ENCODE results near the gene MRPS22. TPM values are rescaled to one million over a fixed set of nuclear protein-coding genes. Genes with fewer than 3 reads are reported as not detected.

MRPS22 gene
- total RNA-seq, 4 donors from 2014 or later, result 32.2 to 72.6 (median 50.2) TPM

Small RNAs within 50 kb of the gene (small RNA-seq; reads per million reads assigned to genes)
- not detected for gene RF00026

Other genes starting within 250 kb of the MRPS22 start
- 100 to 1,000 TPM in 3 of 4 donors, 10 to 100 TPM in 1; 83.0 to 108 (median 106) TPM for gene COPB2, start 45.6 kb downstream of the MRPS22 start, total RNA-seq
- not detected for gene RBP2, start 132.5 kb downstream of the MRPS22 start, total RNA-seq
- gene RBP1, start 195.7 kb downstream of the MRPS22 start, total RNA-seq, result 1 to 10 TPM; 1.3 to 4.4 (median 2.1) TPM

Measured in subcutaneous adipose tissue (tissue), 4 donors.